Fibroblast of lung (primary cell): Measurements from ENCODE around the gene CCDC60.

Source experiments
- CTCF ChIP-seq, 2 donors: IDR thresholded peaks in 1 of 2; conservative IDR thresholded peaks in 1 of 2; 1 replicate in 1 of 2; 2 replicates in 1 of 2; pipeline ENCODE4 v1.5.1; 2011 to 2012; ENCODE audit warnings: low read length in 2 of 2, control low read depth in 1 of 2, inconsistent platforms in 1 of 2, low read depth in 1 of 2, mild to moderate bottlenecking in 1 of 2
- EZH2 ChIP-seq: IDR thresholded peaks from 2 replicates; pipeline ENCODE4 v1.5.1; 2012; ENCODE audit warnings: low read length, control low read depth, mild to moderate bottlenecking; ENCODE audit errors: missing control alignments

- TF ChIP-seq CTCF (conservative IDR thresholded peaks at IDR 0.05 in 1 of 2, IDR thresholded peaks at IDR 0.05 in 1 of 2; ENCODE audit: low read depth in 1 of 2, low read length in 2 of 2) (no peak), EZH2 (no peak)
Measured at GRCh38 chr12:119399301-119399700, 64.8 kb downstream of the CCDC60 start.
